KMS-11 (cell line): ENCODE data around the gene C1orf198.

Source experiments
- H2AFZ ChIP-seq: fragments of 200-600 bp; sonication (generic); 2 replicates; pipeline ENCODE4 v1.6.1; 2016; ENCODE audit warnings: antibody characterized with exemption, mixed run types, low read depth
- H3K27ac ChIP-seq: fragments of 200-600 bp; sonication (generic); 2 replicates; pipeline ENCODE4 v1.6.1; 2016; ENCODE audit warnings: mild to moderate bottlenecking, mixed run types
- H3K27me3 ChIP-seq: fragments of 200-600 bp; sonication (generic); 2 replicates; pipeline ENCODE4 v1.6.1; 2017; ENCODE audit warnings: mild to moderate bottlenecking, low read depth, mixed run types, moderate library complexity; ENCODE audit not compliant: insufficient read depth
- H3K36me3 ChIP-seq: fragments of 200-600 bp; sonication (generic); 2 replicates; pipeline ENCODE4 v1.6.1; 2017; ENCODE audit warnings: mild to moderate bottlenecking, mixed run types; ENCODE audit not compliant: insufficient read depth
- H3K4me1 ChIP-seq: fragments of 200-600 bp; sonication (generic); 2 replicates; pipeline ENCODE4 v1.6.1; 2016; ENCODE audit warnings: mild to moderate bottlenecking, low read depth, mixed run types; ENCODE audit not compliant: poor library complexity, severe bottlenecking
- H3K4me2 ChIP-seq: fragments of 200-600 bp; sonication (generic); 2 replicates; pipeline ENCODE4 v1.7.0; 2016; ENCODE audit warnings: mild to moderate bottlenecking, mixed run types
- H3K4me3 ChIP-seq: fragments of 200-600 bp; sonication (generic); IDR thresholded peaks from 2 replicates; pipeline ENCODE4 v1.6.1; 2017; ENCODE audit warnings: low read depth, low read length, mixed read lengths; ENCODE audit not compliant: insufficient read depth
- H3K79me2 ChIP-seq: fragments of 200-600 bp; sonication (generic); 2 replicates; pipeline ENCODE4 v1.6.1; 2016; ENCODE audit warnings: low read depth, mixed run types; ENCODE audit not compliant: insufficient read depth
- H3K9ac ChIP-seq: fragments of 200-600 bp; sonication (generic); 2 replicates; pipeline ENCODE4 v1.6.1; 2016; ENCODE audit warnings: mild to moderate bottlenecking, mixed run types
- H4K20me1 ChIP-seq: fragments of 200-600 bp; sonication (generic); 2 replicates; pipeline ENCODE4 v1.6.1; 2016; ENCODE audit warnings: mild to moderate bottlenecking, mixed run types; ENCODE audit not compliant: insufficient read depth
- TF ChIP-seq, protein P1 (sequence below): fragments of 200-600 bp; sonication (generic); conservative IDR thresholded peaks from 2 replicates; pipeline ENCODE4 v1.6.1; 2017; ENCODE audit warnings: low read depth, mild to moderate bottlenecking, antibody characterized with exemption, low read length, moderate library complexity, mixed read lengths

C1orf198 gene

GRCh38 chr1:230891413-230891812 lies 23.1 kb upstream of the C1orf198 start:
- Histone ChIP-seq H3K4me3 (no peak overlapping the region), H3K4me2 (no peak overlapping the region), H4K20me1 (no peaks in the 10 kb centered on the region), H3K36me3 (no peaks in the 10 kb centered on the region), H3K27me3 (no peaks in the 10 kb centered on the region), H2AFZ (no peak overlapping the region), H3K79me2 (no peaks in the 10 kb centered on the region), H3K9ac (no peak overlapping the region), H3K4me1 (no peaks in the 10 kb centered on the region), H3K27ac (no peak overlapping the region)
- TF ChIP-seq, protein P1, sequence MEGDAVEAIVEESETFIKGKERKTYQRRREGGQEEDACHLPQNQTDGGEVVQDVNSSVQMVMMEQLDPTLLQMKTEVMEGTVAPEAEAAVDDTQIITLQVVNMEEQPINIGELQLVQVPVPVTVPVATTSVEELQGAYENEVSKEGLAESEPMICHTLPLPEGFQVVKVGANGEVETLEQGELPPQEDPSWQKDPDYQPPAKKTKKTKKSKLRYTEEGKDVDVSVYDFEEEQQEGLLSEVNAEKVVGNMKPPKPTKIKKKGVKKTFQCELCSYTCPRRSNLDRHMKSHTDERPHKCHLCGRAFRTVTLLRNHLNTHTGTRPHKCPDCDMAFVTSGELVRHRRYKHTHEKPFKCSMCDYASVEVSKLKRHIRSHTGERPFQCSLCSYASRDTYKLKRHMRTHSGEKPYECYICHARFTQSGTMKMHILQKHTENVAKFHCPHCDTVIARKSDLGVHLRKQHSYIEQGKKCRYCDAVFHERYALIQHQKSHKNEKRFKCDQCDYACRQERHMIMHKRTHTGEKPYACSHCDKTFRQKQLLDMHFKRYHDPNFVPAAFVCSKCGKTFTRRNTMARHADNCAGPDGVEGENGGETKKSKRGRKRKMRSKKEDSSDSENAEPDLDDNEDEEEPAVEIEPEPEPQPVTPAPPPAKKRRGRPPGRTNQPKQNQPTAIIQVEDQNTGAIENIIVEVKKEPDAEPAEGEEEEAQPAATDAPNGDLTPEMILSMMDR: no peak

- no peak overlapping the region for H2AFZ ChIP-seq
- H3K4me3 ChIP-seq: no peak overlapping the region
- no peak overlapping the region for H3K4me2 ChIP-seq
- H4K20me1 ChIP-seq: no peaks in the 10 kb centered on the region
- H3K36me3 ChIP-seq: no peaks in the 10 kb centered on the region
- no peaks in the 10 kb centered on the region for H3K27me3 ChIP-seq
- TF ChIP-seq, protein P1: no peak
- H3K27ac ChIP-seq: no peak overlapping the region
- no peak overlapping the region for H3K9ac ChIP-seq
- no peaks in the 10 kb centered on the region for H3K79me2 ChIP-seq
- no peaks in the 10 kb centered on the region for H3K4me1 ChIP-seq
These were observed 16.3 kb upstream of the C1orf198 start for GRCh38 chr1:230884646-230885045.

- H3K27me3 ChIP-seq: no peaks in the 10 kb centered on the region
- H3K27ac ChIP-seq: no peak overlapping the region
- no peak overlapping the region for H2AFZ ChIP-seq
- no peaks in the 10 kb centered on the region for H3K36me3 ChIP-seq
- TF ChIP-seq, protein P1: no peak
- no peak overlapping the region for H3K4me2 ChIP-seq
- no peaks in the 10 kb centered on the region for H4K20me1 ChIP-seq
- H3K4me3 ChIP-seq: no peak overlapping the region
- no peak overlapping the region for H3K9ac ChIP-seq
- no peaks in the 10 kb centered on the region for H3K79me2 ChIP-seq
- H3K4me1 ChIP-seq: no peaks in the 10 kb centered on the region
These were observed 15.6 kb upstream of the C1orf198 start for GRCh38 chr1:230883967-230884366.

- Histone ChIP-seq H2AFZ (no peak overlapping the region), H3K4me2 (no peak overlapping the region), H3K9ac (no peak overlapping the region), H3K27ac (no peak overlapping the region), H4K20me1 (no peaks in the 10 kb centered on the region), H3K79me2 (no peaks in the 10 kb centered on the region), H3K36me3 (no peaks in the 10 kb centered on the region), H3K4me1 (no peaks in the 10 kb centered on the region), H3K4me3 (no peak overlapping the region), H3K27me3 (no peaks in the 10 kb centered on the region)
- TF ChIP-seq, protein P1: no peak
These were observed 11.5 kb upstream of the C1orf198 start for GRCh38 chr1:230879778-230880177.

GRCh38 chr1:230878591-230878990 lies 10.3 kb upstream of the C1orf198 start:
- H3K4me2 ChIP-seq: no peak overlapping the region
- TF ChIP-seq, protein P1: no peak
- no peak overlapping the region for H2AFZ ChIP-seq
- H3K27ac ChIP-seq: no peak overlapping the region
- no peak overlapping the region for H3K4me3 ChIP-seq
- no peak overlapping the region for H3K9ac ChIP-seq
- no peaks in the 10 kb centered on the region for H3K4me1 ChIP-seq
- H3K36me3 ChIP-seq: no peaks in the 10 kb centered on the region
- H3K79me2 ChIP-seq: no peaks in the 10 kb centered on the region
- no peaks in the 10 kb centered on the region for H3K27me3 ChIP-seq
- H4K20me1 ChIP-seq: no peaks in the 10 kb centered on the region
